Nephron progenitor cell (in vitro differentiated cells): ENCODE results near the gene TEAD1.

Experiments used
- DNase-seq: peaks from one replicate; pipeline ENCODE4 v3.0.0; 2021
- H3K27ac Mint-ChIP-seq: 2 replicates; pipeline ENCODE4 v1.8.0; 2021; ENCODE audit warnings: mild to moderate bottlenecking, moderate library complexity, mixed read lengths
- H3K27me3 Mint-ChIP-seq: 2 replicates; pipeline ENCODE4 v1.8.0; 2021; ENCODE audit warnings: mild to moderate bottlenecking, low read depth, mixed read lengths; ENCODE audit not compliant: poor library complexity
- H3K36me3 Mint-ChIP-seq: 2 replicates; pipeline ENCODE4 v1.8.0; 2021; ENCODE audit warnings: low read depth, mixed read lengths
- H3K4me1 Mint-ChIP-seq: 2 replicates; pipeline ENCODE4 v1.8.0; 2021; ENCODE audit warnings: mixed read lengths
- H3K4me3 Mint-ChIP-seq: 2 replicates; pipeline ENCODE4 v1.8.0; 2021; ENCODE audit warnings: mild to moderate bottlenecking, moderate library complexity, mixed read lengths
- H3K9me3 Mint-ChIP-seq: 2 replicates; pipeline ENCODE4 v1.8.0; 2021; ENCODE audit warnings: mild to moderate bottlenecking, moderate library complexity, mixed read lengths
- CTCF ChIP-seq: fragments of 200-600 bp; sonication (generic); IDR thresholded peaks from 2 replicates; pipeline ENCODE4 v1.5.0; 2021; ENCODE audit warnings: antibody characterized with exemption

The TEAD1 gene

GRCh38 chr11:12752868-12753524 is 78.8 kb downstream of the TEAD1 start:
- H3K9me3 Mint-ChIP-seq, result no peaks in the 10 kb centered on the region
- H3K4me3 Mint-ChIP-seq, result no peak overlapping the region
- no peak overlapping the region for H3K27ac Mint-ChIP-seq
- no peaks in the 10 kb centered on the region for H3K36me3 Mint-ChIP-seq
- H3K27me3 Mint-ChIP-seq, result peaks cover 2% of the 10 kb centered on the region
- no peak for TF ChIP-seq CTCF
- no peak for DNase-seq
- peaks cover 83% of the 10 kb centered on the region for H3K4me1 Mint-ChIP-seq

GRCh38 chr11:12754021-12754420 is 79.8 kb downstream of the TEAD1 start:
- TF ChIP-seq CTCF, result no peak
- Mint-ChIP-seq H3K9me3 (no peaks in the 10 kb centered on the region), H3K27ac (peak overlapping the region; percentile 3), H3K36me3 (no peaks in the 10 kb centered on the region), H3K27me3 (peaks cover 2% of the 10 kb centered on the region), H3K4me3 (peak overlapping the region; percentile 44), H3K4me1 (peaks cover 73% of the 10 kb centered on the region)
- DNase-seq, result no peak

GRCh38 chr11:12754582-12755234 is 80.5 kb downstream of the TEAD1 start:
- no peak for DNase-seq
- Mint-ChIP-seq H3K27me3 (peaks cover 2% of the 10 kb centered on the region), H3K9me3 (no peaks in the 10 kb centered on the region), H3K4me3 (no peak overlapping the region), H3K4me1 (peaks cover 66% of the 10 kb centered on the region), H3K36me3 (no peaks in the 10 kb centered on the region), H3K27ac (peak overlapping the region; percentile 3)
- no peak for TF ChIP-seq CTCF

GRCh38 chr11:12755510-12756453 is 81.6 kb downstream of the TEAD1 start:
- Mint-ChIP-seq H3K9me3 (no peaks in the 10 kb centered on the region), H3K27ac (peak overlapping the region; percentile 38), H3K4me1 (peaks cover 63% of the 10 kb centered on the region), H3K36me3 (no peaks in the 10 kb centered on the region), H3K4me3 (no peak overlapping the region), H3K27me3 (no peaks in the 10 kb centered on the region)
- no peak for TF ChIP-seq CTCF
- DNase-seq, result no peak

GRCh38 chr11:12756454-12756806 is 82.2 kb downstream of the TEAD1 start:
- no peak for DNase-seq
- Mint-ChIP-seq H3K4me1 (peaks cover 67% of the 10 kb centered on the region), H3K36me3 (no peaks in the 10 kb centered on the region), H3K9me3 (no peaks in the 10 kb centered on the region), H3K27ac (no peak overlapping the region), H3K4me3 (no peak overlapping the region), H3K27me3 (no peaks in the 10 kb centered on the region)
- TF ChIP-seq CTCF, result no peak
